HEK293 (cell line): ENCODE results near the gene SPATA21.

Experiments
- REST ChIP-seq: fragments of 450-650 bp; formaldehyde crosslinking; IDR thresholded peaks from 2 replicates; pipeline ENCODE4 v1.5.1; 2016; ENCODE audit warnings: missing biosample characterization, missing genetic modification characterization
- ZBTB6 ChIP-seq: fragments of 450-650 bp; formaldehyde crosslinking; IDR thresholded peaks from 2 replicates; pipeline ENCODE4 v1.5.1; 2017; ENCODE audit warnings: missing biosample characterization, missing genetic modification characterization
- ZNF362 ChIP-seq: fragments of 450-650 bp; formaldehyde crosslinking; IDR thresholded peaks from 2 replicates; pipeline ENCODE4 v1.5.1; 2016; ENCODE audit warnings: missing biosample characterization, missing genetic modification characterization
- ZNF404 ChIP-seq: fragments of 450-650 bp; formaldehyde crosslinking; IDR thresholded peaks from 2 replicates; pipeline ENCODE4 v1.5.1; 2017; ENCODE audit warnings: missing biosample characterization, missing genetic modification characterization
- ZNF600 ChIP-seq: fragments of 450-650 bp; formaldehyde crosslinking; IDR thresholded peaks from 2 replicates; pipeline ENCODE4 v1.5.1; 2016; ENCODE audit warnings: missing biosample characterization, missing genetic modification characterization

DNA sequence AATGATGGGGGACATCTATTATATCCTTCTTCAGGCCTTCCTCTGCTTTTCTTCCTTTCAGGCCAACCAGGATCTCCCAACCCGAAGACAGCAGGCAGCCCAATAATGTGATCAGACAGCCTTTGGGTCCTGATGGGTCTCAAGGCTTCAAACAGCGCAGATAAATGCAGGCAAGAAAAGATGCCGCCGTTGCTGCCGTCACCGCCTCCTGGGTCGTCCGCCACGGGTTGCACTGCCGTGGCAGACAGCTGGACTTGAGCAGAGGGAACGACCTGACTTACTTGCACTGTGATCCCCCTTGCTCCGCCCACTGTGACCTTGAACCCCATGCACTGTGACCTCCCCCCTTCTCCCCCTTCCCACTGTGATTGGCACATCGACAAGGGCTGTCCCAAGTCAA is 42.2 kb downstream of the SPATA21 start:
- TF ChIP-seq ZNF362 (tag by site-specific recombination): no peak
- no peak for TF ChIP-seq REST (tag by site-specific recombination)
- no peak for TF ChIP-seq ZNF600 (tag by site-specific recombination)
- TF ChIP-seq ZNF404 (tag by site-specific recombination): no peak
- no peak for TF ChIP-seq ZBTB6 (tag by site-specific recombination)
